Spleen (tissue), 7 donors: ENCODE results near the gene TMC5.

Source experiments
- POLR2AphosphoS5 ChIP-seq, 3 donors: sonication (generic); formaldehyde crosslinking; IDR thresholded peaks; one replicate each; pipeline ENCODE4 v1.5.1; 2017; ENCODE audit warnings: antibody characterized with exemption in 3 of 3
- TF ChIP-seq, protein P1 (sequence below), 11 experiments: fragments of 200-600 bp in 7 of 11; fragments of 450-650 bp in 4 of 11; sonication (generic) in 4 of 11; IDR thresholded peaks in 8 of 11; conservative IDR thresholded peaks in 3 of 11; 1 replicate in 7 of 11; 2 replicates in 4 of 11; pipeline versions ENCODE4 v1.4.0 to v1.8.0; 2016 to 2021; ENCODE audit warnings: antibody characterized with exemption in 11 of 11, inconsistent platforms in 4 of 11, mild to moderate bottlenecking in 1 of 11
- donor health status: DM: no; HTN: no; CAD: no; lungs with moderate emphysema.
- donor health status: DM: no; HTN: no; CAD: no.
- donor health status: DM: no; HTN: no; CAD: no.

DNA sequence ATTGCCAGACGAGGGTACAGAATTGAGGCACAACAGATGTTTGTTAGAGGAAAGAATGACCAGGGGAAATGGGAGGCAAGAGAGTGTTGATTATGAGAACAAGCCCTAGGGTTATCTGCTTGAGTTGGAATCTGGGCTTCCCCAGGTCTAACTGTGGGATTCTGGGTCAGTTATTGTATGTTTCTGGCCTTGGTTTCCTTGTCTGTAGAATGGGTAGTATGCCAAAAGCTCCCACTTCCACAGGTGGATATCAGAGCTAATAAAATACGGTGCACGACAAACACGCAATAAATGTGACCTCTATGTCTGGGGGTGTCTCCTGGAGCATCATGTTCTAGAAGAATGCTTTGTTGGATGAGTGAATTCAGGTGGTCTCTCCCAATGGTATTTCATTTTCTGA, 517 bp downstream of the TMC5 start:
- TF ChIP-seq, protein P1, sequence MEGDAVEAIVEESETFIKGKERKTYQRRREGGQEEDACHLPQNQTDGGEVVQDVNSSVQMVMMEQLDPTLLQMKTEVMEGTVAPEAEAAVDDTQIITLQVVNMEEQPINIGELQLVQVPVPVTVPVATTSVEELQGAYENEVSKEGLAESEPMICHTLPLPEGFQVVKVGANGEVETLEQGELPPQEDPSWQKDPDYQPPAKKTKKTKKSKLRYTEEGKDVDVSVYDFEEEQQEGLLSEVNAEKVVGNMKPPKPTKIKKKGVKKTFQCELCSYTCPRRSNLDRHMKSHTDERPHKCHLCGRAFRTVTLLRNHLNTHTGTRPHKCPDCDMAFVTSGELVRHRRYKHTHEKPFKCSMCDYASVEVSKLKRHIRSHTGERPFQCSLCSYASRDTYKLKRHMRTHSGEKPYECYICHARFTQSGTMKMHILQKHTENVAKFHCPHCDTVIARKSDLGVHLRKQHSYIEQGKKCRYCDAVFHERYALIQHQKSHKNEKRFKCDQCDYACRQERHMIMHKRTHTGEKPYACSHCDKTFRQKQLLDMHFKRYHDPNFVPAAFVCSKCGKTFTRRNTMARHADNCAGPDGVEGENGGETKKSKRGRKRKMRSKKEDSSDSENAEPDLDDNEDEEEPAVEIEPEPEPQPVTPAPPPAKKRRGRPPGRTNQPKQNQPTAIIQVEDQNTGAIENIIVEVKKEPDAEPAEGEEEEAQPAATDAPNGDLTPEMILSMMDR (IDR thresholded peaks at IDR 0.05 in 8 of 11, conservative IDR thresholded peaks at IDR 0.05 in 3 of 11), result no peak
- TF ChIP-seq POLR2AphosphoS5 (IDR thresholded peaks at IDR 0.05), result no peak
